Liver (tissue), 9 donors: ENCODE results near the gene OSGIN1. TPM values are rescaled to one million over a fixed set of nuclear protein-coding genes. Genes with fewer than 3 reads are reported as not detected.

ENCODE experiments used
- DNase-seq: peaks from one replicate; pipeline ENCODE4 v3.0.0-alpha.2; 2017; ENCODE audit warnings: low spot score
- H3K27ac ChIP-seq, 2 donors: one replicate each; pipeline ENCODE4 v1.7.0; 2013; ENCODE audit warnings: inconsistent platforms in 2 of 2, low read length in 2 of 2, control low read depth in 1 of 2, low read depth in 1 of 2, mild to moderate bottlenecking in 1 of 2
- H3K27me3 ChIP-seq, 4 donors: one replicate each; pipeline versions ENCODE4 v1.6.1 to v1.7.0; 2013; ENCODE audit warnings: low read length in 3 of 4, inconsistent platforms in 1 of 4, mild to moderate bottlenecking in 1 of 4, moderate library complexity in 1 of 4; ENCODE audit not compliant: control insufficient read depth in 4 of 4, insufficient read depth in 4 of 4
- H3K36me3 ChIP-seq, 4 donors: one replicate each; pipeline versions ENCODE4 v1.6.1 to v1.7.0; 2013; ENCODE audit warnings: low read length in 3 of 4, mild to moderate bottlenecking in 3 of 4, low read depth in 1 of 4, moderate library complexity in 1 of 4; ENCODE audit not compliant: control insufficient read depth in 4 of 4, insufficient read depth in 3 of 4
- H3K4me1 ChIP-seq, 4 donors: one replicate each; pipeline versions ENCODE4 v1.6.1 to v1.7.0; 2013; ENCODE audit warnings: low read length in 3 of 4, mild to moderate bottlenecking in 3 of 4, moderate library complexity in 1 of 4; ENCODE audit not compliant: control insufficient read depth in 4 of 4, insufficient read depth in 4 of 4
- H3K4me3 ChIP-seq, 3 donors: one replicate each; pipeline versions ENCODE4 v1.6.1 to v1.7.0; 2013; ENCODE audit warnings: low read length in 3 of 3, control low read depth in 1 of 3, low read depth in 1 of 3, mild to moderate bottlenecking in 1 of 3
- H3K9ac ChIP-seq, 2 donors: one replicate each; pipeline ENCODE4 v1.7.0; 2013; ENCODE audit warnings: low read length in 2 of 2, mild to moderate bottlenecking in 2 of 2, moderate library complexity in 2 of 2, control low read depth in 1 of 2, low read depth in 1 of 2
- H3K9me3 ChIP-seq, 4 donors: one replicate each; pipeline versions ENCODE4 v1.6.1 to v1.7.0; 2013; ENCODE audit warnings: low read length in 3 of 4; ENCODE audit not compliant: control insufficient read depth in 4 of 4
- EGR1 ChIP-seq, 2 donors: IDR thresholded peaks; 2 replicates each; pipeline ENCODE4 v1.6.1; 2016 to 2018; ENCODE audit warnings: antibody characterized with exemption in 2 of 2, low read depth in 2 of 2
- FOXA1 ChIP-seq: IDR thresholded peaks from 2 replicates; pipeline ENCODE4 v1.6.1; 2016; ENCODE audit warnings: antibody characterized with exemption
- FOXA2 ChIP-seq: IDR thresholded peaks from 2 replicates; pipeline ENCODE4 v1.6.1; 2016; ENCODE audit warnings: antibody characterized with exemption
- GABPA ChIP-seq, 2 donors: IDR thresholded peaks in 1 of 2; conservative IDR thresholded peaks in 1 of 2; 2 replicates each; pipeline ENCODE4 v1.6.1; 2016; ENCODE audit warnings: antibody characterized with exemption in 2 of 2, mild to moderate bottlenecking in 1 of 2, moderate library complexity in 1 of 2
- HNF4A ChIP-seq, 2 donors: conservative IDR thresholded peaks; 2 replicates each; pipeline ENCODE4 v1.6.1; 2016; ENCODE audit warnings: antibody characterized with exemption in 2 of 2, mild to moderate bottlenecking in 2 of 2
- HNF4G ChIP-seq: IDR thresholded peaks from 2 replicates; pipeline ENCODE4 v1.6.1; 2016; ENCODE audit warnings: antibody characterized with exemption
- JUND ChIP-seq, 2 donors: IDR thresholded peaks; 2 replicates each; pipeline ENCODE4 v1.6.1; 2016; ENCODE audit warnings: antibody characterized with exemption in 2 of 2
- MAX ChIP-seq: IDR thresholded peaks from 2 replicates; pipeline ENCODE4 v1.6.1; 2016; ENCODE audit warnings: antibody characterized with exemption
- NR2F2 ChIP-seq: IDR thresholded peaks from 2 replicates; pipeline ENCODE4 v1.6.1; 2016; ENCODE audit warnings: antibody characterized with exemption
- RAD21 ChIP-seq, 2 donors: IDR thresholded peaks; 2 replicates each; pipeline ENCODE4 v1.6.1; 2016; ENCODE audit warnings: antibody characterized with exemption in 2 of 2, mild to moderate bottlenecking in 2 of 2
- RXRA ChIP-seq, 2 donors: IDR thresholded peaks; 2 replicates each; pipeline ENCODE4 v1.6.1; 2017 to 2018; ENCODE audit warnings: antibody characterized with exemption in 2 of 2, mild to moderate bottlenecking in 1 of 2
- SP1 ChIP-seq: IDR thresholded peaks from 2 replicates; pipeline ENCODE4 v1.6.1; 2018; ENCODE audit warnings: antibody characterized with exemption, mild to moderate bottlenecking
- TAF1 ChIP-seq: conservative IDR thresholded peaks from 2 replicates; pipeline ENCODE4 v1.6.1; 2016; ENCODE audit warnings: antibody characterized with exemption, mild to moderate bottlenecking
- YY1 ChIP-seq: IDR thresholded peaks from 2 replicates; pipeline ENCODE4 v1.6.1; 2016; ENCODE audit warnings: antibody characterized with exemption, mild to moderate bottlenecking
- ZBTB33 ChIP-seq: IDR thresholded peaks from 2 replicates; pipeline ENCODE4 v1.6.1; 2016; ENCODE audit warnings: antibody characterized with exemption
- WGBS: extraction: QIAGEN DNeasy Blood & Tissue Kit; methylation state at CpG from one replicate; pipeline ENCODE4 v1.1.7; 2013; 5-methylcytosine and 5-hydroxymethylcytosine counted together
- polyA plus RNA-seq, 2 donors: library from polyadenylated mRNA; stranded (reverse) in 1 of 2; unstranded in 1 of 2; fragments of 200-250 nt in 1 of 2; fragments of >200 nt in 1 of 2; fragmentation: Nextera tagmentation in 1 of 2; extraction: Ambion mirVana in 1 of 2; gene quantifications; one replicate each; pipeline versions ENCODE4 v1.2.1 to v1.2.3, GENCODE V29; 2013 to 2015
- total RNA-seq, 2 donors: library from RNA; depleted of rRNA; stranded (reverse); fragments of >200 nt; gene quantifications; one replicate each; pipeline ENCODE4 v1.2.3, GENCODE V29; 2014
- TF ChIP-seq, protein P1 (sequence below): fragments of 150-350 bp; IDR thresholded peaks from 2 replicates; pipeline ENCODE4 v1.5.1; 2017; ENCODE audit warnings: improper control_type of control experiment, low read depth, low read length; ENCODE audit not compliant: missing input control
- TF ChIP-seq, protein P2 (sequence below): IDR thresholded peaks from 2 replicates; pipeline ENCODE4 v1.6.1; 2016; ENCODE audit warnings: antibody characterized with exemption, mild to moderate bottlenecking
- TF ChIP-seq, protein P3 (sequence below): IDR thresholded peaks from 2 replicates; pipeline ENCODE4 v1.6.1; 2016; ENCODE audit warnings: antibody characterized with exemption
- donor health status: healthy.
- donor health status: healthy.
- donor health status: healthy.
- donor health status: healthy.
- donor health status: healthy.

OSGIN1 gene
- total and polyA plus RNA-seq, 4 donors, result 7.1 to 90.4 (median 60.4) TPM

DNA sequence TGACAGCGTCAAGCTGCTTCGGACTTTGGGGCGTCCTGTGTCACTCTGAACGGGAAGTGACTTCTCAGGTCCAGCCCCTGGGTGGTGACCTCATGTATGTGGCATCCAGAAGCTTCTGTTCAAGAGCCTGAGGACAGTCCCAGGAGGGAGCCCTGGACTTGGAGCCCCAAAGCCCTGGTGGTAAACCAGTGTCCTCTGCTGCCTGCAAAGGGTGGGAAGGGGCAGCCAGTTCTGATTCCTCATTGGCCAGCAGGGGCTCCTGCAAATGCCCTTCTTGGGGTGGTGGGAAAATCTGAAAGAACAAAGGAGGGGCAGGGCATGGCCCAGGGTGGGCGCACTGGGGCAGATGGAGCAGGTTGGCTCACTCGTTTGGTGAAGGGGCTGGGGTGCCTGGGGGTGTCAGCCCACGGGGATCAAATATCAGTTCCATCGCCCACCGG is 1.6 kb downstream of the OSGIN1 start:
- Histone ChIP-seq H3K4me3 (peak overlapping the region; percentile 80 to 91 (median 81)), H3K9ac (peak overlapping the region; percentile 56 to 94), H3K9me3 (no peaks in the 10 kb centered on the region), H3K27ac (peak overlapping the region; percentile 94 to 95), H3K4me1 (peaks cover 1 to 33% (median 25%) of the 10 kb centered on the region in 4 donors), H3K27me3 (no peaks in the 10 kb centered on the region), H3K36me3 (peaks cover 8 to 23% (median 16%) of the 10 kb centered on the region in 4 donors)
- WGBS, result 33% methylated on average over 9 of the region's 9 CpGs
- no peak for DNase-seq
- TF ChIP-seq FOXA2 (no peak), EGR1 (IDR thresholded peaks at IDR 0.05; ENCODE audit: low read depth in 2 of 2) (no peak), MAX (no peak), SP1 (no peak), GABPA (IDR thresholded peaks at IDR 0.05 in 1 of 2, conservative IDR thresholded peaks at IDR 0.05 in 1 of 2) (no peak), RAD21 (IDR thresholded peaks at IDR 0.05) (no peak), NR2F2 (no peak), HNF4A (conservative IDR thresholded peaks at IDR 0.05) (peak; percentile 53 to 60), YY1 (no peak), TAF1 (no peak), JUND (IDR thresholded peaks at IDR 0.05) (peak; percentile 67), RXRA (IDR thresholded peaks at IDR 0.05) (peak; percentile 10 to 26), HNF4G (peak; percentile 6), ZBTB33 (no peak), FOXA1 (no peak)
- TF ChIP-seq, protein P1, sequence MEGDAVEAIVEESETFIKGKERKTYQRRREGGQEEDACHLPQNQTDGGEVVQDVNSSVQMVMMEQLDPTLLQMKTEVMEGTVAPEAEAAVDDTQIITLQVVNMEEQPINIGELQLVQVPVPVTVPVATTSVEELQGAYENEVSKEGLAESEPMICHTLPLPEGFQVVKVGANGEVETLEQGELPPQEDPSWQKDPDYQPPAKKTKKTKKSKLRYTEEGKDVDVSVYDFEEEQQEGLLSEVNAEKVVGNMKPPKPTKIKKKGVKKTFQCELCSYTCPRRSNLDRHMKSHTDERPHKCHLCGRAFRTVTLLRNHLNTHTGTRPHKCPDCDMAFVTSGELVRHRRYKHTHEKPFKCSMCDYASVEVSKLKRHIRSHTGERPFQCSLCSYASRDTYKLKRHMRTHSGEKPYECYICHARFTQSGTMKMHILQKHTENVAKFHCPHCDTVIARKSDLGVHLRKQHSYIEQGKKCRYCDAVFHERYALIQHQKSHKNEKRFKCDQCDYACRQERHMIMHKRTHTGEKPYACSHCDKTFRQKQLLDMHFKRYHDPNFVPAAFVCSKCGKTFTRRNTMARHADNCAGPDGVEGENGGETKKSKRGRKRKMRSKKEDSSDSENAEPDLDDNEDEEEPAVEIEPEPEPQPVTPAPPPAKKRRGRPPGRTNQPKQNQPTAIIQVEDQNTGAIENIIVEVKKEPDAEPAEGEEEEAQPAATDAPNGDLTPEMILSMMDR, result no peak
- TF ChIP-seq, protein P2, sequence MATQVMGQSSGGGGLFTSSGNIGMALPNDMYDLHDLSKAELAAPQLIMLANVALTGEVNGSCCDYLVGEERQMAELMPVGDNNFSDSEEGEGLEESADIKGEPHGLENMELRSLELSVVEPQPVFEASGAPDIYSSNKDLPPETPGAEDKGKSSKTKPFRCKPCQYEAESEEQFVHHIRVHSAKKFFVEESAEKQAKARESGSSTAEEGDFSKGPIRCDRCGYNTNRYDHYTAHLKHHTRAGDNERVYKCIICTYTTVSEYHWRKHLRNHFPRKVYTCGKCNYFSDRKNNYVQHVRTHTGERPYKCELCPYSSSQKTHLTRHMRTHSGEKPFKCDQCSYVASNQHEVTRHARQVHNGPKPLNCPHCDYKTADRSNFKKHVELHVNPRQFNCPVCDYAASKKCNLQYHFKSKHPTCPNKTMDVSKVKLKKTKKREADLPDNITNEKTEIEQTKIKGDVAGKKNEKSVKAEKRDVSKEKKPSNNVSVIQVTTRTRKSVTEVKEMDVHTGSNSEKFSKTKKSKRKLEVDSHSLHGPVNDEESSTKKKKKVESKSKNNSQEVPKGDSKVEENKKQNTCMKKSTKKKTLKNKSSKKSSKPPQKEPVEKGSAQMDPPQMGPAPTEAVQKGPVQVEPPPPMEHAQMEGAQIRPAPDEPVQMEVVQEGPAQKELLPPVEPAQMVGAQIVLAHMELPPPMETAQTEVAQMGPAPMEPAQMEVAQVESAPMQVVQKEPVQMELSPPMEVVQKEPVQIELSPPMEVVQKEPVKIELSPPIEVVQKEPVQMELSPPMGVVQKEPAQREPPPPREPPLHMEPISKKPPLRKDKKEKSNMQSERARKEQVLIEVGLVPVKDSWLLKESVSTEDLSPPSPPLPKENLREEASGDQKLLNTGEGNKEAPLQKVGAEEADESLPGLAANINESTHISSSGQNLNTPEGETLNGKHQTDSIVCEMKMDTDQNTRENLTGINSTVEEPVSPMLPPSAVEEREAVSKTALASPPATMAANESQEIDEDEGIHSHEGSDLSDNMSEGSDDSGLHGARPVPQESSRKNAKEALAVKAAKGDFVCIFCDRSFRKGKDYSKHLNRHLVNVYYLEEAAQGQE, result peak; percentile 51
- TF ChIP-seq, protein P3, sequence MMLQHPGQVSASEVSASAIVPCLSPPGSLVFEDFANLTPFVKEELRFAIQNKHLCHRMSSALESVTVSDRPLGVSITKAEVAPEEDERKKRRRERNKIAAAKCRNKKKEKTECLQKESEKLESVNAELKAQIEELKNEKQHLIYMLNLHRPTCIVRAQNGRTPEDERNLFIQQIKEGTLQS, result no peak
